GM23338 (cell line): ENCODE measurements around the gene HLA-DMA. TPM values are rescaled to one million over a fixed set of nuclear protein-coding genes. Genes with fewer than 3 reads are reported as not detected.

ENCODE experiments used
- ATAC-seq: fragments of 200-7000 bp; cut with Tn5 transposase; 3 replicates; pipeline ENCODE4 v1.9.1; 2020
- DNase-seq: peaks from one replicate; pipeline ENCODE4 v3.0.0-alpha.2; 2015; ENCODE audit warnings: low spot score
- H2AFZ ChIP-seq: fragments of 200-600 bp; sonication (generic); 2 replicates; pipeline ENCODE4 v1.8.0; 2016; ENCODE audit warnings: antibody characterized with exemption, mild to moderate bottlenecking, moderate library complexity
- H3F3A ChIP-seq: fragments of 200-600 bp; sonication (generic); replicated peaks from 2 replicates; pipeline ENCODE4 v1.8.0; 2017; ENCODE audit warnings: antibody characterized with exemption, mixed run types, low read depth
- H3K27ac ChIP-seq: fragments of 200-600 bp; sonication (generic); 2 replicates; pipeline ENCODE4 v1.6.1; 2016; ENCODE audit warnings: low read depth
- H3K27me3 ChIP-seq: fragments of 200-600 bp; sonication (generic); 2 replicates; pipeline ENCODE4 v1.8.0; 2016; ENCODE audit warnings: mild to moderate bottlenecking, mixed run types, moderate library complexity; ENCODE audit not compliant: insufficient read depth
- H3K36me3 ChIP-seq: fragments of 200-600 bp; sonication (generic); 2 replicates; pipeline ENCODE4 v1.8.0; 2016; ENCODE audit warnings: mild to moderate bottlenecking; ENCODE audit not compliant: insufficient read depth
- H3K4me1 ChIP-seq: fragments of 200-600 bp; sonication (generic); 2 replicates; pipeline ENCODE4 v1.8.0; 2016; ENCODE audit warnings: mild to moderate bottlenecking, moderate library complexity; ENCODE audit not compliant: insufficient read depth
- H3K4me2 ChIP-seq: fragments of 200-600 bp; sonication (generic); 2 replicates; pipeline ENCODE4 v1.7.1; 2017; ENCODE audit warnings: mixed run types
- H3K4me3 ChIP-seq: fragments of 200-600 bp; sonication (generic); 2 replicates; pipeline ENCODE4 v1.6.1; 2016; ENCODE audit warnings: mixed run types
- H3K79me2 ChIP-seq: fragments of 200-600 bp; sonication (generic); replicated peaks from 2 replicates; pipeline ENCODE4 v1.8.0; 2017; ENCODE audit warnings: mild to moderate bottlenecking; ENCODE audit not compliant: insufficient read depth
- H3K9me2 ChIP-seq: fragments of 200-600 bp; sonication (generic); 2 replicates; pipeline ENCODE4 v1.8.0; 2017; ENCODE audit not compliant: insufficient read depth
- H4K20me1 ChIP-seq: fragments of 200-600 bp; sonication (generic); replicated peaks from 2 replicates; pipeline ENCODE4 v1.8.0; 2017; ENCODE audit warnings: mild to moderate bottlenecking; ENCODE audit not compliant: insufficient read depth
- H3K27ac Mint-ChIP-seq: 2 replicates; pipeline ENCODE4 v1.8.0; 2020; ENCODE audit warnings: inconsistent platforms, mild to moderate bottlenecking, moderate library complexity, mixed read lengths
- H3K27me3 Mint-ChIP-seq: 3 replicates; pipeline ENCODE4 v1.8.0; 2022; ENCODE audit warnings: low read depth, mild to moderate bottlenecking, moderate library complexity, mixed read lengths, inconsistent platforms; ENCODE audit not compliant: insufficient read depth, poor library complexity
- H3K36me3 Mint-ChIP-seq: 3 replicates; pipeline ENCODE4 v1.8.0; 2021; ENCODE audit warnings: low read depth, mild to moderate bottlenecking, inconsistent platforms, moderate library complexity, mixed read lengths
- H3K4me1 Mint-ChIP-seq: 3 replicates; pipeline ENCODE4 v1.8.0; 2020; ENCODE audit warnings: mild to moderate bottlenecking, inconsistent platforms, mixed read lengths
- H3K4me3 Mint-ChIP-seq: 3 replicates; pipeline ENCODE4 v1.8.0; 2021; ENCODE audit warnings: moderate library complexity, mild to moderate bottlenecking, inconsistent platforms, mixed read lengths
- H3K9me3 Mint-ChIP-seq: 3 replicates; pipeline ENCODE4 v1.8.0; 2020; ENCODE audit warnings: moderate library complexity, mild to moderate bottlenecking, inconsistent platforms, mixed read lengths
- CREB1 ChIP-seq: fragments of 250-450 bp; sonication (Bioruptor Pico); IDR thresholded peaks from 2 replicates; pipeline ENCODE4 v1.5.0; 2020; ENCODE audit warnings: low read depth, mild to moderate bottlenecking, moderate library complexity
- EZH2 ChIP-seq: fragments of 200-600 bp; sonication (generic); IDR thresholded peaks from one replicate; pipeline ENCODE4 v1.8.0; 2017; ENCODE audit warnings: antibody characterized with exemption, mild to moderate bottlenecking, low read depth; ENCODE audit not compliant: unreplicated experiment
- EZH2phosphoT487 ChIP-seq: fragments of 200-600 bp; sonication (generic); IDR thresholded peaks from one replicate; pipeline ENCODE4 v1.8.1; 2018; ENCODE audit warnings: antibody characterized with exemption; ENCODE audit not compliant: unreplicated experiment
- JUNB ChIP-seq: IDR thresholded peaks from one replicate; pipeline ENCODE4 v1.6.1; 2016; ENCODE audit warnings: antibody characterized with exemption; ENCODE audit not compliant: unreplicated experiment
- NANOG ChIP-seq: IDR thresholded peaks from 2 replicates; pipeline ENCODE4 v1.6.1; 2016; ENCODE audit warnings: antibody characterized with exemption, borderline replicate concordance
- POLR2AphosphoS5 ChIP-seq: IDR thresholded peaks from 2 replicates; pipeline ENCODE4 v1.6.1; 2016; ENCODE audit warnings: antibody characterized with exemption, low read depth
- STAT1 ChIP-seq: IDR thresholded peaks from one replicate; pipeline ENCODE4 v1.6.1; 2016; ENCODE audit warnings: antibody characterized with exemption; ENCODE audit not compliant: unreplicated experiment
- ZNF331 ChIP-seq: fragments of 250-450 bp; sonication (Bioruptor Pico); IDR thresholded peaks from 2 replicates; pipeline ENCODE4 v1.5.0; 2020; ENCODE audit warnings: low read depth, mild to moderate bottlenecking, moderate library complexity
- polyA plus RNA-seq: library from polyadenylated mRNA; unstranded; fragments of >200 nt; fragmentation: Nextera tagmentation; extraction: Ambion mirVana; gene quantifications from 2 replicates; pipeline ENCODE4 v1.2.1, GENCODE V29; 2016
- total RNA-seq: library from RNA; depleted of rRNA; stranded (reverse); fragments of >200 nt; shearing (Covaris generic); gene quantifications from 2 replicates; pipeline ENCODE4 v1.2.3, GENCODE V29; 2014
- TF ChIP-seq, protein P1 (sequence below), 2 experiments: fragments of 200-600 bp in 1 of 2; sonication (generic) in 1 of 2; conservative IDR thresholded peaks; 2 replicates each; pipeline versions ENCODE4 v1.5.1 to v1.6.1; 2016 to 2017; ENCODE audit warnings: antibody characterized with exemption in 2 of 2, low read depth in 2 of 2, mild to moderate bottlenecking in 2 of 2, moderate library complexity in 1 of 2
- TF ChIP-seq, protein P2 (sequence below): IDR thresholded peaks from 2 replicates; pipeline ENCODE4 v1.6.1; 2016; ENCODE audit warnings: antibody characterized with exemption
- TF ChIP-seq, protein P3 (sequence below): fragments of 250-450 bp; sonication (Bioruptor Pico); IDR thresholded peaks from 2 replicates; pipeline ENCODE4 v1.5.0; 2020; ENCODE audit warnings: mild to moderate bottlenecking, moderate library complexity

HLA-DMA gene
- total and polyA plus RNA-seq, 2 experiments from 2014 or later, result 5.2 to 6.2 TPM

DNA sequence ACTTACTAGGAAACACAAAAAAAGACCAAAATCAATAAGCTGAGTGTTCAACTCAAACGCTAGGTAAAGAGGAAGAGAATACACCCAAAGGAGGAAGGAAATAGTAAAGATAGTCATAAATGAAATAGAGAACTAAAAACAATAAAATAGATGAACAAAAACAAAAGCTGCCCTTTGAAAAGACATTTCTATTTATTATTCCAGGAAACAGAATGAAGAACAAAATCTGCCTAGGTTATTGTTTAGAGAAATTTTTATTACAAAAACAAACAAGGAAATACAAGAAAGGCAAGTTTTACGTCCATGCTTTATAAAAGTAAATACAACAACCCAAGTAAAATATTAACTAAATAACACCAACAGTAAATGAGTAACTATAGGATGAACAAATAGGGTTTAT is 32.2 kb downstream of the HLA-DMA start:
- Histone ChIP-seq H3K4me1 (no peaks in the 10 kb centered on the region), H3K4me2 (no peak overlapping the region), H3K36me3 (no peaks in the 10 kb centered on the region), H3F3A (no peaks in the 10 kb centered on the region), H3K79me2 (no peaks in the 10 kb centered on the region), H3K9me2 (no peaks in the 10 kb centered on the region), H3K27ac (no peak overlapping the region), H4K20me1 (no peaks in the 10 kb centered on the region), H3K4me3 (no peak overlapping the region), H2AFZ (no peak overlapping the region), H3K27me3 (no peaks in the 10 kb centered on the region)
- ATAC-seq (no peak), DNase-seq (no peak)
- no peaks in the 10 kb centered on the region for H3K4me1 Mint-ChIP-seq
- H3K9me3 Mint-ChIP-seq, result no peaks in the 10 kb centered on the region
- H3K36me3 Mint-ChIP-seq, result no peaks in the 10 kb centered on the region
- no peak overlapping the region for H3K4me3 Mint-ChIP-seq
- H3K27me3 Mint-ChIP-seq, result peaks cover 2% of the 10 kb centered on the region
- TF ChIP-seq ZNF331 (CRISPR knock-in tag), result no peak
- no peak for TF ChIP-seq EZH2phosphoT487
- TF ChIP-seq, protein P1, sequence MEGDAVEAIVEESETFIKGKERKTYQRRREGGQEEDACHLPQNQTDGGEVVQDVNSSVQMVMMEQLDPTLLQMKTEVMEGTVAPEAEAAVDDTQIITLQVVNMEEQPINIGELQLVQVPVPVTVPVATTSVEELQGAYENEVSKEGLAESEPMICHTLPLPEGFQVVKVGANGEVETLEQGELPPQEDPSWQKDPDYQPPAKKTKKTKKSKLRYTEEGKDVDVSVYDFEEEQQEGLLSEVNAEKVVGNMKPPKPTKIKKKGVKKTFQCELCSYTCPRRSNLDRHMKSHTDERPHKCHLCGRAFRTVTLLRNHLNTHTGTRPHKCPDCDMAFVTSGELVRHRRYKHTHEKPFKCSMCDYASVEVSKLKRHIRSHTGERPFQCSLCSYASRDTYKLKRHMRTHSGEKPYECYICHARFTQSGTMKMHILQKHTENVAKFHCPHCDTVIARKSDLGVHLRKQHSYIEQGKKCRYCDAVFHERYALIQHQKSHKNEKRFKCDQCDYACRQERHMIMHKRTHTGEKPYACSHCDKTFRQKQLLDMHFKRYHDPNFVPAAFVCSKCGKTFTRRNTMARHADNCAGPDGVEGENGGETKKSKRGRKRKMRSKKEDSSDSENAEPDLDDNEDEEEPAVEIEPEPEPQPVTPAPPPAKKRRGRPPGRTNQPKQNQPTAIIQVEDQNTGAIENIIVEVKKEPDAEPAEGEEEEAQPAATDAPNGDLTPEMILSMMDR (conservative IDR thresholded peaks at IDR 0.05; ENCODE audit: low read depth in 2 of 2), result no peak
- TF ChIP-seq CREB1 (CRISPR knock-in tag), result no peak
- TF ChIP-seq NANOG, result no peak
- no peak overlapping the region for H3K27ac Mint-ChIP-seq

DNA sequence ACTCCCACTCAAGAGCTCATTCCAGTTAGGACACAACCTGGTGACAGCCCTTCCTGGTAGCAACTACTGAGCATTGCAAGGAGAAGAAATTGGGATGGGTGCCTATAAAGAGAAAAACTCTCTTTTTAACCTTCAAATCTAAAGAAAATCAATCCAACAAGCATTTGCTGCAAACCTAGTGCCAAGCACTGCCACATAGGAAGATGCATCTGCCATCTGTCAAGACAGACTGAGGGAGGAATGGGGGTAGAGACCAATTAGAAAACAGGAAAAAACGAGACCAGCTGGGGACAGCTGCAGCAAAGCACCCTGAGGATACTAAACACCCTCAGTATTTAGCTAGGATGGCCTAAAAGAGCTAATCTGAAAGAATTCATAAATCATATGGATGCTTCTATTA is 39.9 kb downstream of the HLA-DMA start:
- no peaks in the 10 kb centered on the region for H3K4me1 Mint-ChIP-seq
- H3K27me3 ChIP-seq, result no peaks in the 10 kb centered on the region
- H3K4me3 Mint-ChIP-seq, result no peak overlapping the region
- peaks cover 2% of the 10 kb centered on the region for H3K27me3 Mint-ChIP-seq
- H3K27ac ChIP-seq, result no peak overlapping the region
- H3F3A ChIP-seq, result no peaks in the 10 kb centered on the region
- no peak overlapping the region for H2AFZ ChIP-seq
- no peaks in the 10 kb centered on the region for H3K79me2 ChIP-seq
- H3K27ac Mint-ChIP-seq, result no peak overlapping the region
- DNase-seq (no peak), ATAC-seq (no peak)
- no peaks in the 10 kb centered on the region for H3K9me3 Mint-ChIP-seq
- H3K36me3 ChIP-seq, result no peaks in the 10 kb centered on the region
- no peaks in the 10 kb centered on the region for H3K4me1 ChIP-seq
- no peaks in the 10 kb centered on the region for H3K36me3 Mint-ChIP-seq
- H4K20me1 ChIP-seq, result no peaks in the 10 kb centered on the region
- H3K4me3 ChIP-seq, result no peak overlapping the region
- H3K4me2 ChIP-seq, result no peak overlapping the region
- no peaks in the 10 kb centered on the region for H3K9me2 ChIP-seq
- no peak for TF ChIP-seq NANOG
- no peak for TF ChIP-seq EZH2
- TF ChIP-seq, protein P2, sequence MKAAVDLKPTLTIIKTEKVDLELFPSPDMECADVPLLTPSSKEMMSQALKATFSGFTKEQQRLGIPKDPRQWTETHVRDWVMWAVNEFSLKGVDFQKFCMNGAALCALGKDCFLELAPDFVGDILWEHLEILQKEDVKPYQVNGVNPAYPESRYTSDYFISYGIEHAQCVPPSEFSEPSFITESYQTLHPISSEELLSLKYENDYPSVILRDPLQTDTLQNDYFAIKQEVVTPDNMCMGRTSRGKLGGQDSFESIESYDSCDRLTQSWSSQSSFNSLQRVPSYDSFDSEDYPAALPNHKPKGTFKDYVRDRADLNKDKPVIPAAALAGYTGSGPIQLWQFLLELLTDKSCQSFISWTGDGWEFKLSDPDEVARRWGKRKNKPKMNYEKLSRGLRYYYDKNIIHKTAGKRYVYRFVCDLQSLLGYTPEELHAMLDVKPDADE, result no peak
- no peak for TF ChIP-seq POLR2AphosphoS5
- no peak for TF ChIP-seq EZH2phosphoT487
- no peak for TF ChIP-seq ZNF331 (CRISPR knock-in tag)
- no peak for TF ChIP-seq STAT1
- TF ChIP-seq, protein P3, sequence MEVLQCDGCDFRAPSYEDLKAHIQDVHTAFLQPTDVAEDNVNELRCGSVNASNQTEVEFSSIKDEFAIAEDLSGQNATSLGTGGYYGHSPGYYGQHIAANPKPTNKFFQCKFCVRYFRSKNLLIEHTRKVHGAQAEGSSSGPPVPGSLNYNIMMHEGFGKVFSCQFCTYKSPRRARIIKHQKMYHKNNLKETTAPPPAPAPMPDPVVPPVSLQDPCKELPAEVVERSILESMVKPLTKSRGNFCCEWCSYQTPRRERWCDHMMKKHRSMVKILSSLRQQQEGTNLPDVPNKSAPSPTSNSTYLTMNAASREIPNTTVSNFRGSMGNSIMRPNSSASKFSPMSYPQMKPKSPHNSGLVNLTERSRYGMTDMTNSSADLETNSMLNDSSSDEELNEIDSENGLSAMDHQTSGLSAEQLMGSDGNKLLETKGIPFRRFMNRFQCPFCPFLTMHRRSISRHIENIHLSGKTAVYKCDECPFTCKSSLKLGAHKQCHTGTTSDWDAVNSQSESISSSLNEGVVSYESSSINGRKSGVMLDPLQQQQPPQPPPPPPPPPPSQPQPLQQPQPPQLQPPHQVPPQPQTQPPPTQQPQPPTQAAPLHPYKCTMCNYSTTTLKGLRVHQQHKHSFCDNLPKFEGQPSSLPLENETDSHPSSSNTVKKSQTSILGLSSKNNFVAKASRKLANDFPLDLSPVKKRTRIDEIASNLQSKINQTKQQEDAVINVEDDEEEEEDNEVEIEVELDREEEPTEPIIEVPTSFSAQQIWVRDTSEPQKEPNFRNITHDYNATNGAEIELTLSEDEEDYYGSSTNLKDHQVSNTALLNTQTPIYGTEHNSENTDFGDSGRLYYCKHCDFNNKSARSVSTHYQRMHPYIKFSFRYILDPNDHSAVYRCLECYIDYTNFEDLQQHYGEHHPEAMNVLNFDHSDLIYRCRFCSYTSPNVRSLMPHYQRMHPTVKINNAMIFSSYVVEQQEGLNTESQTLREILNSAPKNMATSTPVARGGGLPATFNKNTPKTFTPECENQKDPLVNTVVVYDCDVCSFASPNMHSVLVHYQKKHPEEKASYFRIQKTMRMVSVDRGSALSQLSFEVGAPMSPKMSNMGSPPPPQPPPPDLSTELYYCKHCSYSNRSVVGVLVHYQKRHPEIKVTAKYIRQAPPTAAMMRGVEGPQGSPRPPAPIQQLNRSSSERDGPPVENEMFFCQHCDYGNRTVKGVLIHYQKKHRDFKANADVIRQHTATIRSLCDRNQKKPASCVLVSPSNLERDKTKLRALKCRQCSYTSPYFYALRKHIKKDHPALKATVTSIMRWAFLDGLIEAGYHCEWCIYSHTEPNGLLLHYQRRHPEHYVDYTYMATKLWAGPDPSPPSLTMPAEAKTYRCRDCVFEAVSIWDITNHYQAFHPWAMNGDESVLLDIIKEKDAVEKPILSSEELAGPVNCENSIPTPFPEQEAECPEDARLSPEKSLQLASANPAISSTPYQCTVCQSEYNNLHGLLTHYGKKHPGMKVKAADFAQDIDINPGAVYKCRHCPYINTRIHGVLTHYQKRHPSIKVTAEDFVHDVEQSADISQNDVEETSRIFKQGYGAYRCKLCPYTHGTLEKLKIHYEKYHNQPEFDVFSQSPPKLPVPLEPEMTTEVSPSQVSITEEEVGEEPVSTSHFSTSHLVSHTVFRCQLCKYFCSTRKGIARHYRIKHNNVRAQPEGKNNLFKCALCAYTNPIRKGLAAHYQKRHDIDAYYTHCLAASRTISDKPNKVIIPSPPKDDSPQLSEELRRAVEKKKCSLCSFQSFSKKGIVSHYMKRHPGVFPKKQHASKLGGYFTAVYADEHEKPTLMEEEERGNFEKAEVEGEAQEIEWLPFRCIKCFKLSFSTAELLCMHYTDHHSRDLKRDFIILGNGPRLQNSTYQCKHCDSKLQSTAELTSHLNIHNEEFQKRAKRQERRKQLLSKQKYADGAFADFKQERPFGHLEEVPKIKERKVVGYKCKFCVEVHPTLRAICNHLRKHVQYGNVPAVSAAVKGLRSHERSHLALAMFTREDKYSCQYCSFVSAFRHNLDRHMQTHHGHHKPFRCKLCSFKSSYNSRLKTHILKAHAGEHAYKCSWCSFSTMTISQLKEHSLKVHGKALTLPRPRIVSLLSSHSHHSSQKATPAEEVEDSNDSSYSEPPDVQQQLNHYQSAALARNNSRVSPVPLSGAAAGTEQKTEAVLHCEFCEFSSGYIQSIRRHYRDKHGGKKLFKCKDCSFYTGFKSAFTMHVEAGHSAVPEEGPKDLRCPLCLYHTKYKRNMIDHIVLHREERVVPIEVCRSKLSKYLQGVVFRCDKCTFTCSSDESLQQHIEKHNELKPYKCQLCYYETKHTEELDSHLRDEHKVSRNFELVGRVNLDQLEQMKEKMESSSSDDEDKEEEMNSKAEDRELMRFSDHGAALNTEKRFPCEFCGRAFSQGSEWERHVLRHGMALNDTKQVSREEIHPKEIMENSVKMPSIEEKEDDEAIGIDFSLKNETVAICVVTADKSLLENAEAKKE (CRISPR knock-in tag), result no peak
- no peak for TF ChIP-seq CREB1 (CRISPR knock-in tag)
- no peak for TF ChIP-seq JUNB
